ENCODE data around the gene NFATC1. TPM values are rescaled to one million over a fixed set of nuclear protein-coding genes. Genes with fewer than 3 reads are reported as not detected.
"Not testable (repeated sequence)": the region's sequence is repeated elsewhere in the genome, so short reads cannot be mapped to it uniquely, and the experiment has no call there.

NFATC1 gene
- total RNA-seq, 3 donors from 2014 or later, result 10.9 to 18.0 (median 12.9) TPM

DNA sequence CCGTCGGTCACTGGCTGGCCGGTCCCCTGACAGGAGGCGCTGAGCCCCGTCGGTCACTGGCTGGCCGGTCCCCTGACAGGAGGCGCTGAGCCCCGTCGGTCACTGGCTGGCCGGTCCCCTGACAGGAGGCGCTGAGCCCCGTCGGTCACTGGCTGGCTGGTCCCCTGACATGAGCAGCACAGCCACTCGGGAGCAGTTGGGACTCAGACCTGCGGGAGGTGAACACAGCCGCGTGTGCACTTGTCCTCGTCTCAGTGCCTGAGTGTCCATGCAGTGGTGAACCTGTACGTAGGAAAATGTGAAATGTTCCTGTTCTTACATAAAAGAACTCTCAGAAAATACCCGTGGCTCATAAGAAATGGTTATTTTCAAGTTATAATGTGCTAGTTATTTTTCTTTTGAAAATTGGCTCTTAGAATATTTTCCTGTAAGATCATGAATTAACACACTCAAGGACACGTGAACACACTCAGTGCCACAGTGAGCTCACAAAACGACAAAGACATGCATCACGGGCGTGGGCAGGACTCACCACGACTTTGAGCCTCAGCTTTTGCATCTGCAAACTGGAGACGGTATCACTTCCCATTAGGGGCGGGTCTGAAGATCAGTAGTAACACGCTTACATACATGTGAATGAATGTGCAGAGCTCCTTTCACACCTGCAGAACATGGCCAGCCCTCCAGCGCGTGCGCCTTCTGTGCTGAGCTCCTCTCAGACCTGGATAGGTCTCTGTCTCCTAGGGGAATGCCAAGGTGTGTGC, 21.1 kb upstream of the NFATC1 start:
- peaks cover 0 to 4% of the 10 kb centered on the region in 2 donors for H3K4me1 ChIP-seq
- intact Hi-C loops (cut with DNase I; ENCODE audit: low total_unique reads), result loop anchor here (5.0 kb wide), 1 partner anchor 153 kb away; no protein-coding TSS in a partner anchor
- no peak for DNase-seq (ENCODE audit: low spot score in 2 of 2)

GRCh38 chr18:79375441-79376154, 20.1 kb upstream of the NFATC1 start:
- Histone ChIP-seq H3K27me3 (no peaks in the 10 kb centered on the region), H3K4me3 (no peak overlapping the region)

More for the DNA sequence above, 21.1 kb upstream of the NFATC1 start:
- Histone ChIP-seq H3K9me3 (no peaks in the 10 kb centered on the region), H3K4me3 (no peak overlapping the region), H3K27me3 (no peaks in the 10 kb centered on the region), H3K27ac (no peak overlapping the region), H3K36me3 (no peaks in the 10 kb centered on the region)
- no peak for TF ChIP-seq POLR2A (IDR thresholded peaks at IDR 0.05)
- TF ChIP-seq POLR2AphosphoS5 (IDR thresholded peaks at IDR 0.05), result no peak
- TF ChIP-seq, protein P1, sequence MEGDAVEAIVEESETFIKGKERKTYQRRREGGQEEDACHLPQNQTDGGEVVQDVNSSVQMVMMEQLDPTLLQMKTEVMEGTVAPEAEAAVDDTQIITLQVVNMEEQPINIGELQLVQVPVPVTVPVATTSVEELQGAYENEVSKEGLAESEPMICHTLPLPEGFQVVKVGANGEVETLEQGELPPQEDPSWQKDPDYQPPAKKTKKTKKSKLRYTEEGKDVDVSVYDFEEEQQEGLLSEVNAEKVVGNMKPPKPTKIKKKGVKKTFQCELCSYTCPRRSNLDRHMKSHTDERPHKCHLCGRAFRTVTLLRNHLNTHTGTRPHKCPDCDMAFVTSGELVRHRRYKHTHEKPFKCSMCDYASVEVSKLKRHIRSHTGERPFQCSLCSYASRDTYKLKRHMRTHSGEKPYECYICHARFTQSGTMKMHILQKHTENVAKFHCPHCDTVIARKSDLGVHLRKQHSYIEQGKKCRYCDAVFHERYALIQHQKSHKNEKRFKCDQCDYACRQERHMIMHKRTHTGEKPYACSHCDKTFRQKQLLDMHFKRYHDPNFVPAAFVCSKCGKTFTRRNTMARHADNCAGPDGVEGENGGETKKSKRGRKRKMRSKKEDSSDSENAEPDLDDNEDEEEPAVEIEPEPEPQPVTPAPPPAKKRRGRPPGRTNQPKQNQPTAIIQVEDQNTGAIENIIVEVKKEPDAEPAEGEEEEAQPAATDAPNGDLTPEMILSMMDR (IDR thresholded peaks at IDR 0.05), result no peak

DNA sequence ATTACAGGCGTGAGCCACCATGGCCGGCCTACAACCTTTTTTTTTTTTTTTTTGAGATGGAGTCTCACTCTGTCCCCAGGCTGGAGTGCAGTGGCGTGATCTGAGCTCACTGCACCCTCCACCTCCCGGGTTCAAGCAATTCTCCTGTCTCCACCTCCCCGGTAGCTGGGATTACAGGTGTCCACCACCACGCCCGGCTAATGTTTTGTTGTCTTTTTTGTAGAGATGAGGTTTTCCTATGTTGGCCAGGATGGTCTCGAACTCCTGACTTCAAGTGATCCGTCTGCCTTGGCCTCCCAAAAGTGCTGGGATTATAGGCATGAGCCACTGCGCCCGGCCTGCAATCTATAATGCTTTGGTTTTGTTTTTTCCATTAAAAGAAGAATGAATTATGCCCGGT, 19.1 kb upstream of the NFATC1 start:
- intact Hi-C loops (cut with DNase I; ENCODE audit: low total_unique reads), result loop anchor here (5.0 kb wide), 1 partner anchor 151 kb away; no protein-coding TSS in a partner anchor
- not testable (repeated sequence) for H3K9me3 ChIP-seq; H3K4me1 ChIP-seq; DNase-seq (ENCODE audit: low spot score in 2 of 2); H3K36me3 ChIP-seq; H3K27ac ChIP-seq; H3K27me3 ChIP-seq; H3K4me3 ChIP-seq

More at GRCh38 chr18:79375441-79376154, 20.1 kb upstream of the NFATC1 start:
- intact Hi-C loops (cut with DNase I; ENCODE audit: low total_unique reads), result loop anchor here (5.0 kb wide), 1 partner anchor 152 kb away; no protein-coding TSS in a partner anchor
- no peak for TF ChIP-seq POLR2AphosphoS5 (IDR thresholded peaks at IDR 0.05)
- Histone ChIP-seq H3K36me3 (no peaks in the 10 kb centered on the region), H3K27ac (no peak overlapping the region), H3K4me1 (peaks cover 0 to 4% of the 10 kb centered on the region in 2 donors), H3K9me3 (no peaks in the 10 kb centered on the region)
- DNase-seq (ENCODE audit: low spot score in 2 of 2), result no peak

GRCh38 chr18:79377187-79377891, 18.4 kb upstream of the NFATC1 start:
- intact Hi-C loops (cut with DNase I; ENCODE audit: low total_unique reads), result loop anchor here (5.0 kb wide), 1 partner anchor 150 kb away; no protein-coding TSS in a partner anchor
- no peaks in the 10 kb centered on the region for H3K27me3 ChIP-seq
- H3K4me3 ChIP-seq, result no peak overlapping the region
- H3K9me3 ChIP-seq, result no peaks in the 10 kb centered on the region
- H3K4me1 ChIP-seq, result peaks cover 0 to 4% of the 10 kb centered on the region in 2 donors
- no peak overlapping the region for H3K27ac ChIP-seq
- no peak for DNase-seq (ENCODE audit: low spot score in 2 of 2)
- TF ChIP-seq POLR2A (IDR thresholded peaks at IDR 0.05), result no peak
- TF ChIP-seq, protein P1 (IDR thresholded peaks at IDR 0.05), result no peak
- TF ChIP-seq POLR2AphosphoS5 (IDR thresholded peaks at IDR 0.05), result no peak
- no peaks in the 10 kb centered on the region for H3K36me3 ChIP-seq

GRCh38 chr18:79378536-79379250, 17.0 kb upstream of the NFATC1 start:
- peak; percentile 70 to 91 for DNase-seq (ENCODE audit: low spot score in 2 of 2)
- no peak overlapping the region for H3K4me3 ChIP-seq
- no peaks in the 10 kb centered on the region for H3K9me3 ChIP-seq
- intact Hi-C loops (cut with DNase I; ENCODE audit: low total_unique reads), result loop anchor here (1.0 to 5.0 kb wide), 2 partner anchors 8 to 149 kb away; no protein-coding TSS in a partner anchor
- peaks cover 0 to 4% of the 10 kb centered on the region in 2 donors for H3K4me1 ChIP-seq
- H3K27ac ChIP-seq, result no peak overlapping the region
- no peaks in the 10 kb centered on the region for H3K27me3 ChIP-seq
- H3K36me3 ChIP-seq, result no peaks in the 10 kb centered on the region
- TF ChIP-seq POLR2AphosphoS5 (IDR thresholded peaks at IDR 0.05), result peak in 1 of 3 donors; percentile 25
- TF ChIP-seq, protein P1 (IDR thresholded peaks at IDR 0.05), result peak; percentile 84 to 96 (median 94)
- no peak for TF ChIP-seq POLR2A (IDR thresholded peaks at IDR 0.05)
